Astrocyte of the spinal cord (primary cell): ENCODE data around the gene KRT9.
"Not testable (repeated sequence)": the region's sequence is repeated elsewhere in the genome, so short reads cannot be mapped to it uniquely, and the experiment has no call there.

Source experiments
- DNase-seq: peaks from one replicate; pipeline ENCODE4 v3.0.0; 2011; ENCODE audit warnings: low read depth, low spot score
- H3K4me3 ChIP-seq: 2 replicates; pipeline ENCODE4 v1.5.1; 2011; ENCODE audit warnings: low read depth, mild to moderate bottlenecking, low read length, moderate library complexity
- CTCF ChIP-seq: IDR thresholded peaks from 2 replicates; pipeline ENCODE4 v1.5.1; 2012; ENCODE audit warnings: low read depth, mild to moderate bottlenecking, low read length, inconsistent platforms
- in situ Hi-C: cut with HindIII; loops from 2 replicates; pipeline ENCODE4 v1.10.0; 2017; ENCODE audit warnings: low sequenced_read_pairs

KRT9 gene

DNA sequence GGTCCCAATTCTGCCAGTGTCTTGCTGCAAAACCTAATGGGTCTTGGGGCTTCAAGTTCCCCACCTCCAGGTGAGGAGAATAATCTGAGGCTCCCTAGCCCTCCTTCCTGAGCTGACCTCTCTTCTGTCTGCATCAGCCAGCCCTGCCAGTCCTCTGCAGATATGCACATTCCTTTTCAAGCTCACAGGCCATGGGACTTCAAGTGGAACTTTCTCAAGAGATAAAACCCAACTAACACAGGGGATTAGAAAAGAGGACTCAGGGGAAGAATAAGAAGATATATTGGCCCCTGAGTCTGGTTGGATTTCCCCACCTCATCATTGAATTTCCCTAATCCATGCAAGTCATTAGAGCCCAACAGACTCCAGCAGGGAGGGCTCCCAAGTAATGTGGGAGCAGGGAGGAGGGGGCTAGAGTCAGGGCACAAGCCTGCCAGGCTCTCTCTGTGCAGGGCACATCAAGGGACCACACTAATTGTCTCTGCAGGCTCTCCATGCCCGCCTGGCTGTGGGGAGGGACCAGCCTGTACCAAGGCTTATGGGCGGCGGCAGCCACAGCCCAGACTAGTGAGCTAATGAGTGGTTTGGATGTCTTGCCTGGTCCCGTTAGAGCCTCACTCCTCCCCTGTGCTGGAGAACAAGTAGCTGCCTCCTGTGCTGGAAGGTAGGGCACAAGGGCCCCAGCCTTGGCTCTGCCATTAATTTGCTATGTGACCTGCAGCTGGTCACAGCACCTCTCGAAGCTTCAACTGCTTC is 13.6 kb upstream of the KRT9 start:
- in situ Hi-C loops: no loop called here
- no peak for TF ChIP-seq CTCF
- no peak for DNase-seq
- H3K4me3 ChIP-seq: no peak overlapping the region

GRCh38 chr17:41584331-41584927 is 12.6 kb upstream of the KRT9 start:
- H3K4me3 ChIP-seq, DNase-seq, in situ Hi-C loops: not testable (repeated sequence)

- no peak overlapping the region for H3K4me3 ChIP-seq
- in situ Hi-C loops: no loop called here
- DNase-seq: no peak
- no peak for TF ChIP-seq CTCF
Observed at GRCh38 chr17:41583137-41584127, 11.6 kb upstream of the KRT9 start.

DNA sequence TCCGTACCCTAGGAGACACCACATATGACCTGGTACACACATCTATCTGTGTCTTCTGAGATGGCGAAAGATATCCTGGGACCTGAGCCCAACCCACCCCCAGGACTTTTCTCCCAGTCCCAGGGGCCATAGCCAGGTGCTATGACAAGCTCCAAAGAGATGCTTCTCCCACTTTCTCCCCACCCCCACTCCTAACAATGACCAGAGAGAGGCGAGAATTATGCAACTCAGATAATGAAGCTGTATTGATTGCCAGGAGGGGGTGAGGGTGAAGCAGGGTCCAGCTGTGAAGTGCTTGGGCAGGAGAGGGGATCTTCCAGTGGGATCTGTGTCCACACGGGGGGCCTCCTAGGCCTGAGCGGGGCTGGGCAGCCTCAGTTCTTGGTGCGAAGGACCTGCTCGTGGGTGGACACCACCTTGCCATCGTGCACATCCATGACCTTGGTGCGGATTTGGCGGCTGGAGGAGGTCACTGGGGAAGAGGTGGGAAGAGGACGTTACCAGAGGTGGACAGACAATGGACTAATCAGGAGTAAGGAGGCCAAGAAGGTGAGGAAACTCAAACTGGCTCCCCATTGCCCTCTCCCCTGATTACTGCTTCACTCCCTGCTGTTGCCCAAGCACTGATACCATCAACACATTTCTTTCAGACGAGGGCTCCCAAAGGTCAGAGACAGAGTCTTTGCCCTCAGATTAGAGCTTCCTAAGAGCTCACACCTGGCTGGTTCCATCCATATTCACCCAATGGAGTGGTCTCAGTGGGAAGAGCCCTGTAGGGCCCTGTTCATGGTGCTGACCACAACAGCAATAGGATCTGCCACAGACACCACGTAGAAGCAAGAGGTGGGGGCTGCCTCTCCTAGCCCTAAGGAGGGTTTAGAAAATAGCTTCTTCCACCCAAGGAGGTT is 10.5 kb upstream of the KRT9 start:
- DNase-seq, H3K4me3 ChIP-seq, in situ Hi-C loops: not testable (repeated sequence)

- no peak for DNase-seq
- in situ Hi-C loops: no loop called here
- H3K4me3 ChIP-seq: no peak overlapping the region
- no peak for TF ChIP-seq CTCF
Observed at GRCh38 chr17:41581366-41582060, 9.7 kb upstream of the KRT9 start.

DNA sequence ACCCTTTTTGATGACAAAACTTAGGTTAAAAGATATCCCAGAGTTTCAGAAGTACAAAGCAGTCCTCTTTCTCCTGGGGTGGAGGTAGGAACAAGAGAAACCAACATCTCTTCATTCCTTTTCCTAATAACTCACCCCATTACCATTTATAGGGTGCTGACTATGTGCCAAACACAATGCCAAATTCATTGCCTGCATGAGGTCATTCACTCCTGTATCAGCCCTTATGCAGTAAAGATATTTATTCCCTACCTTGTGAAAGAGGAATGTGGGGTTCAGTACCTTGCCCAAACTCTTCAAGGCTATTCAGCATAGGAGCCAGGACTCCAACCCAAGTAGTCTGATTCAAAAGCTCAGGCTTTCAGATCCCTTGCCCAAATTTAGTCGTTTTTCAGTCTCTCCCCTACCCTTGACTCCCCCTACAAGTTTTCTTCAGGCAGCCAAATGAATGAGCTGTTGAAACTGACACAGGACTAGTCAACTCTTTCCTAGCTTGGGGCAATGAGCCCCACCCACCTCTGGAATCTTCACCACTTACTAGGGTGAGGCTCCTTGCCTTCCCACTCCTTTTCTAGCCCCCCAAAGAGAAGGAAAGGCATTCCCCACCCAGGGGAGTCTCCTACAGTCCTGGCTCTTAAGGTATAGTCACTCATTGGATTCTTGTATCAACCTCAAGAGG is 9.0 kb upstream of the KRT9 start:
- no peak for TF ChIP-seq CTCF

More for the DNA sequence above, 9.0 kb upstream of the KRT9 start:
- in situ Hi-C loops: no loop called here
- H3K4me3 ChIP-seq: no peak overlapping the region
- DNase-seq: no peak
